H1 (cell line): ENCODE data around the gene RNF10.

Experiments used
- ATF2 ChIP-seq: IDR thresholded peaks from 2 replicates; pipeline ENCODE4 v1.6.1; 2012; ENCODE audit warnings: low read length, inconsistent platforms
- ATF3 ChIP-seq: IDR thresholded peaks from 2 replicates; pipeline ENCODE4 v1.6.1; 2011; ENCODE audit warnings: low read depth, mild to moderate bottlenecking, low read length; ENCODE audit not compliant: insufficient read depth
- CEBPB ChIP-seq: IDR thresholded peaks from 2 replicates; pipeline ENCODE4 v1.6.1; 2012; ENCODE audit warnings: low read depth, low read length
- CTCF ChIP-seq, 3 experiments: IDR thresholded peaks; 1 replicate in 2 of 3; 2 replicates in 1 of 3; pipeline versions ENCODE4 v1.5.1 to v1.6.1; 2011; ENCODE audit warnings: low read length in 3 of 3, mild to moderate bottlenecking in 3 of 3, inconsistent platforms in 2 of 3, low read depth in 1 of 3, moderate library complexity in 1 of 3; ENCODE audit not compliant: insufficient read depth in 1 of 3; ENCODE audit errors: control extremely low read depth in 1 of 3
- JUN ChIP-seq: IDR thresholded peaks from 2 replicates; pipeline ENCODE4 v1.6.1; 2011; ENCODE audit warnings: low read depth, mild to moderate bottlenecking, improper control_type of control experiment, low read length
- MAX ChIP-seq: IDR thresholded peaks from 2 replicates; pipeline ENCODE4 v1.6.1; 2012; ENCODE audit warnings: inconsistent platforms
- NRF1 ChIP-seq: IDR thresholded peaks from 2 replicates; pipeline ENCODE4 v1.6.1; 2011; ENCODE audit warnings: mild to moderate bottlenecking, low read depth, low read length, improper control_type of control experiment

- TF ChIP-seq ATF3 (no peak), CTCF (IDR thresholded peaks at IDR 0.05; ENCODE audit: control extremely low read depth in 1 of 3, insufficient read depth in 1 of 3, low read depth in 1 of 3, low read length in 3 of 3) (peak in 2 of 3 experiments; percentile 9 to 26; a peak in 3 of 4 replicates), JUN (no peak), ATF2 (no peak), CEBPB (no peak), MAX (no peak), NRF1 (no peak)
Observed at GRCh38 chr12:120534703-120535655, 823 bp downstream of the RNF10 start.
